Effector CD4-positive, alpha-beta T cell (primary cell): ENCODE measurements around the gene FAM167B.
"Not testable (repeated sequence)": the region's sequence is repeated elsewhere in the genome, so short reads cannot be mapped to it uniquely, and the experiment has no call there.

Experiments used
- DNase-seq: peaks from one replicate; pipeline ENCODE4 v3.0.0-alpha.2; 2020

The FAM167B gene

GRCh38 chr1:32263744-32264143 is 16.7 kb downstream of the FAM167B start:
- no peak for DNase-seq

- no peak for DNase-seq
These were observed 18.8 kb downstream of the FAM167B start for GRCh38 chr1:32265846-32266245.

- DNase-seq: no peak
These were observed 20.0 kb downstream of the FAM167B start for GRCh38 chr1:32266921-32267591.

- no peak for DNase-seq
These were observed 22.7 kb downstream of the FAM167B start for GRCh38 chr1:32269744-32270143.

- DNase-seq: no peak
These were observed 25.8 kb downstream of the FAM167B start for GRCh38 chr1:32272557-32273390.

GRCh38 chr1:32273391-32274208 is 26.6 kb downstream of the FAM167B start:
- DNase-seq: peak; percentile 82

GRCh38 chr1:32274646-32275340 is 27.8 kb downstream of the FAM167B start:
- DNase-seq: no peak

- DNase-seq: no peak
These were observed 28.4 kb downstream of the FAM167B start for GRCh38 chr1:32275424-32275823.

- no peak for DNase-seq
These were observed 29.2 kb downstream of the FAM167B start for GRCh38 chr1:32276032-32276782.

GRCh38 chr1:32284777-32285176 is 37.8 kb downstream of the FAM167B start:
- DNase-seq: not testable (repeated sequence)

- DNase-seq: no peak
These were observed 38.6 kb downstream of the FAM167B start for GRCh38 chr1:32285658-32286057.

- no peak for DNase-seq
These were observed 39.7 kb downstream of the FAM167B start for GRCh38 chr1:32286763-32287162.

- DNase-seq: no peak
These were observed 42.2 kb downstream of the FAM167B start for GRCh38 chr1:32289256-32289655.

GRCh38 chr1:32291145-32291707 is 44.2 kb downstream of the FAM167B start:
- no peak for DNase-seq

- DNase-seq: peak; percentile 95
These were observed 44.9 kb downstream of the FAM167B start, which contains the start of gene HDAC1 for GRCh38 chr1:32291708-32292538. TSS of gene HDAC1 (plus strand) at chr1:32292083. CDS start at chr1:32292170, 87 bp downstream.

GRCh38 chr1:32298211-32298610 is 51.2 kb downstream of the FAM167B start:
- not testable (repeated sequence) for DNase-seq
